HL-60 (cell line): Measurements from ENCODE around the gene TRIOBP.

ENCODE experiments used
- CTCF ChIP-seq: IDR thresholded peaks from one replicate; pipeline ENCODE4 v1.5.1; 2011; ENCODE audit warnings: low read length, control low read depth, inconsistent platforms; ENCODE audit not compliant: insufficient read depth
- GABPA ChIP-seq: IDR thresholded peaks from 2 replicates; pipeline ENCODE4 v1.6.1; 2012; ENCODE audit warnings: low read depth
- POLR2AphosphoS5 ChIP-seq: IDR thresholded peaks from 2 replicates; pipeline ENCODE4 v1.6.1; 2012; ENCODE audit warnings: low read depth
- REST ChIP-seq: IDR thresholded peaks from 2 replicates; pipeline ENCODE4 v1.6.1; 2012; ENCODE audit warnings: low read depth; ENCODE audit not compliant: insufficient replicate concordance

- TF ChIP-seq POLR2AphosphoS5 (no peak), CTCF (no peak), GABPA (no peak), REST (no peak)
These were observed 63.3 kb downstream of the TRIOBP start for GRCh38 chr22:37760152-37760551.
